NCI-H526 treated with DMSO at 0.1 percent for 48 hours (cell line): ENCODE results near the gene IFNK.

Experiments
- DNase-seq: peaks from one replicate; lab custom pipeline; 2025; lab: John Stamatoyannopoulos, UW

Gene IFNK

DNA sequence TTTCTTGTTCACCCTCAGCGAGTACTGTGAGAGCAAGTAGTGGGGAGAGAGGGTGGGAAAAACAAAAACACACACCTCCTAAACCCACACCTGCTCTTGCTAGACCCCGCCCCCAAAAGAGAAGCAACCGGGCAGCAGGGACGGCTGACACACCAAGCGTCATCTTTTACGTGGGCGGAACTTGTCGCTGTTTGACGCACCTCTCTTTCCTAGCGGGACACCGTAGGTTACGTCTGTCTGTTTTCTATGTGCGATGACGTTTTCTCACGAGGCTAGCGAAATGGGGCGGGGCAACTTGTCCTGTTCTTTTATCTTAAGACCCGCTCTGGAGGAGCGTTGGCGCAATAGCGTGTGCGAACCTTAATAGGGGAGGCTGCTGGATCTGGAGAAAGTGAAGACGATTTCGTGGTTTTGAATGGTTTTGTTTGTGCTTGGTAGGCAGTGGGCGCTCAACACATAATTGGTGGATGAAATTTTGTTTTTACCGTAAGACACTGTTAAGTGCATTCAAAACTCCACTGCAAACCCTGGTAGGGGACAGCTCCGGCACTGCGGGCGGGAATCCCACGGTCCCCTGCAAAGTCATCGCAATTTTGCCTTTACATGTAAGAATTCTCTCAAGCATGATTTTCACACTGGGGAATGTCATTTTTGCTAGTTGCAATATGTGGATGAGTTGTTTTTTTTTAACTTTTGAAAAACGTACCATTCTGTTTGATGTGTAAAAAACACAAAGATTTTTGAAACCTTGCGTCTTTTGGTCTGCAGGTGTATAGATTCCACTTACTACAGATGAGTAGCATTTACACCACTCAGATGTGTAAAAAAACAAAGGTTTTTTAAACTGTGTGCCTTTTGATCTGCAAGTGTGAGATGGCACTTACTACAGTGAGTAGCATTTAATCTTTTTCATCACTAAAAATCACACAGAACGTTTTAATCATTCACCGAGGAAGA, 49.8 kb downstream of the IFNK start:
- peak; percentile 95 for DNase-seq
